Measurements from ENCODE around the gene MEF2D.

MEF2D gene

DNA sequence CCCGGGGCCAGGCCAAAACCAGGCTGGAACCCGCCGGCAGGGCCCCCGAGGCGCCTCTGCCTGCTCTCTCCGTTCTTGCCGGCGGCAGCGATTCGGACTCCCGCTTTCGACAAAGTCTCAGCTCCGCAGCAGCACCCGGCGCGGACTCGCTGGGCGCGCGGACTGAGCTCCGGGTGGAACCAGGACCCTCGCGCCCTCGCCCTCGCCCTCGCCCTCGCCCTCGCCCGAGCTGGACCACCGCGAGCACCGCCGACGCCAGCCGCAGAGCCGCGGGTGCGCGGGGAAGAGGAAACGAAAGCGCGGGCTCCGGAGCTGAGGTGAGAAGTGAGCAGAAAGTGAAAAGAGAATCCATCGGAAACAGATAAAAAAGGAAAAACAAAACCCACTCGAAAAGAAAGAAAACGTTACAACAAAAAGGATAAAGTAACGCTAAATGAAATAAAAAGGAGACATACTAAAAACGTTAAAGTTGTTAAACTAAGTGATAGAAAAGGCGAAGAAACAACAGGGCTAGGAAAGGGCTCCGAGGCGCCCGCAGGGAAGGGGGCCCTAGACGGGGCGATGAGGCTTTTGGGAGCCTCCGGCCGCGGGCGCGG is 64.9 kb downstream of the MEF2D start:
- peaks cover 24% of the 10 kb centered on the region for H3K4me1 Mint-ChIP-seq
- no peak for DNase-seq (ENCODE audit: low spot score in 2 of 2)
- H3K36me3 Mint-ChIP-seq (ENCODE audit: insufficient read depth) = no peaks in the 10 kb centered on the region
- no peaks in the 10 kb centered on the region for H3K9me3 Mint-ChIP-seq
- ATAC-seq (replicated peaks; ENCODE audit: extremely low read depth, poor library complexity, severe bottlenecking) = peak; percentile 37
- H3K27me3 Mint-ChIP-seq = peaks cover 100% of the 10 kb centered on the region
- H3K4me3 Mint-ChIP-seq = peak overlapping the region; percentile 66
- H3K27ac Mint-ChIP-seq (ENCODE audit: low read depth) = no peak overlapping the region

DNA sequence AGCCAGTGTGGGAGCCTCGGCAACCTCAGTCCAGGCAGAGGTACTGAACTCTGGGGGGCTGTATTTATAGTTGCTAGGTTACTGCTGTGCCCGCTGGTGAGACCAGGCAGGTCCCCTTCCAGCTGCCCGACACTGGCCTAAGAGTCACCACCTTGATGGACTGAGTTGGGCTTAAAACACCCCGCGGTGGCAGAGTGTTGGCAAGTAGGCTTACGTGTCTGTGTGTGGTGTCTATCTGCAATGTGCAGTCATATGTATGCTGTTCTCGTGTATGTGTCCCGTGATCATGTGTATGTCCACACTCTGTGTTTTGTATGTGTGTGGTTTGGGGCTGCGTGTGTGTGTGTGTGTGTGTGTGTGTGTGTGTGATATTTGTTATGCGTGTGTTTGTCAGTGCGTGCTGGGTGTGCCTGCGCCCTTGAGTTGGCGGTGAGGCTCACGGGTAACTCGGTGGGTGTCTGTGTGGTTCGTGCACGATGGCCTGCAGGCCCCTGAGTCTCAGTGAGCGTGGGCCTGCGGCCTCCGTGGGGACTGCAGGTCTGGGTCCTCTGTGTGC is 65.5 kb downstream of the MEF2D start:
- H3K4me3 Mint-ChIP-seq = peak overlapping the region; percentile 66
- no peak overlapping the region for H3K27ac Mint-ChIP-seq (ENCODE audit: low read depth)
- H3K36me3 Mint-ChIP-seq (ENCODE audit: insufficient read depth) = no peaks in the 10 kb centered on the region
- H3K27me3 Mint-ChIP-seq = peaks cover 100% of the 10 kb centered on the region
- no peak for DNase-seq (ENCODE audit: low spot score in 2 of 2)
- H3K9me3 Mint-ChIP-seq = no peaks in the 10 kb centered on the region
- H3K4me1 Mint-ChIP-seq = peaks cover 24% of the 10 kb centered on the region
- peak; percentile 15 for ATAC-seq (replicated peaks; ENCODE audit: extremely low read depth, poor library complexity, severe bottlenecking)

DNA sequence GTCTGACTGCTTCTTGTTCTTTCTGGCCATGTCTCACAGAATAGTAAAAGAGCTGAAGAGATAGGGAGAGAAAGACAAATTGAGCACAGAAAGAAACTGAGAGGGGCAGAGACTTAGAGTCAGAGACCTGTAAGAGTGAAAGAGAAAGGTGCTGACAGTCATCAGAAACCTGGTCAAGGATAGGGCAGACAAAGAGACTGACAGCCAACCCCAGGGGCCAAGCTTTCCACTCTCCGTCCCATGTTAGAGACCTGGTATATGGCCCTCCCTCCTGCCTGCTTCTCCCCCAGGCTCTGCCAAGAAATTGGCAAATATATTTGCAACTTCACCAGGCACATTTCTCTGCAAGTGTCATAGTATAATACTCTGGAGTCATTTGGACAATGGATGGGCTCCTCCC is 67.0 kb downstream of the MEF2D start:
- no peak overlapping the region for H3K4me3 Mint-ChIP-seq
- no peak for DNase-seq (ENCODE audit: low spot score in 2 of 2)
- no peak for ATAC-seq (replicated peaks; ENCODE audit: extremely low read depth, poor library complexity, severe bottlenecking)
- no peak overlapping the region for H3K27ac Mint-ChIP-seq (ENCODE audit: low read depth)
- H3K9me3 Mint-ChIP-seq = no peaks in the 10 kb centered on the region
- peaks cover 29% of the 10 kb centered on the region for H3K4me1 Mint-ChIP-seq
- H3K27me3 Mint-ChIP-seq = peaks cover 100% of the 10 kb centered on the region
- H3K36me3 Mint-ChIP-seq (ENCODE audit: insufficient read depth) = peaks cover 2% of the 10 kb centered on the region

DNA sequence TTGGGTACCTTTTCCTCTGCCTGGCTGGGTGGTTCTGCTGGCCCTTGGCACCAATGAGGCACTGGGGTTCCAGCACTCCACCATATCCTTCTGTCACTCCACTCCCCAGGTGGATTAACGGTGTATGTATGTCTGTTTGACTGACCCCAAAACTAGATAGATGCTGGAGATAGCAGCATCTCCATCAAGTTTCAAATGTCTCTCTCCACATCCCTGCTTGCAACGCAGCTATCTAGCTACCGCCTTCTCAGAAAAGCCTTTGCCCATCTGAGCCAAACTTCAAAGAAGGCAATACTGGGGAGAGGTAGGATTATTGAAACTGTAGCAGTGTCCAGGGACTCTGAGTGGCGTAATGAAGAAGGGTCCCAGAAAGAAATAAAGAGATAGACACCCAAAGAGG is 67.5 kb downstream of the MEF2D start:
- H3K4me3 Mint-ChIP-seq = no peak overlapping the region
- ATAC-seq (replicated peaks; ENCODE audit: extremely low read depth, poor library complexity, severe bottlenecking) = no peak
- H3K27me3 Mint-ChIP-seq = peaks cover 100% of the 10 kb centered on the region
- H3K4me1 Mint-ChIP-seq = peaks cover 25% of the 10 kb centered on the region
- peaks cover 3% of the 10 kb centered on the region for H3K36me3 Mint-ChIP-seq (ENCODE audit: insufficient read depth)
- no peaks in the 10 kb centered on the region for H3K9me3 Mint-ChIP-seq
- DNase-seq (ENCODE audit: low spot score in 2 of 2) = no peak
- H3K27ac Mint-ChIP-seq (ENCODE audit: low read depth) = no peak overlapping the region

DNA sequence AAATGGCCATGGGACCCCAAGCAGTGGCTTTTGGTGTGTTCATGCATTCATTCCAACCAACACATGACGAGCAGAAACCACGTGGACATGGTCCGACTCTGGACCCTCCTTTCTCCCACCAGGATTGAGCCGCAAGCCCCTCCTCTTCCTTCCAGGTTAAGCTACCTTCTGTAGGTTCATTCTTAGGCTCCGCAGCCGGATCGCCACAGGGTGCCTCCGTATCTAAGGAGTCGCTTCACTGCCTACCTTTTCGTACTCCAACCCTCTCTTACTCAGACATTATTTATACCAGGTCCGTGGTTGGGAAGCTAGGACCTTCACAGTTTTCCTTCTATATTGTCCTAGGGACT is 67.9 kb downstream of the MEF2D start:
- peaks cover 3% of the 10 kb centered on the region for H3K36me3 Mint-ChIP-seq (ENCODE audit: insufficient read depth)
- H3K9me3 Mint-ChIP-seq = no peaks in the 10 kb centered on the region
- no peak for ATAC-seq (replicated peaks; ENCODE audit: extremely low read depth, poor library complexity, severe bottlenecking)
- H3K27ac Mint-ChIP-seq (ENCODE audit: low read depth) = no peak overlapping the region
- peaks cover 100% of the 10 kb centered on the region for H3K27me3 Mint-ChIP-seq
- no peak overlapping the region for H3K4me3 Mint-ChIP-seq
- DNase-seq (ENCODE audit: low spot score in 2 of 2) = no peak
- peaks cover 23% of the 10 kb centered on the region for H3K4me1 Mint-ChIP-seq

DNA sequence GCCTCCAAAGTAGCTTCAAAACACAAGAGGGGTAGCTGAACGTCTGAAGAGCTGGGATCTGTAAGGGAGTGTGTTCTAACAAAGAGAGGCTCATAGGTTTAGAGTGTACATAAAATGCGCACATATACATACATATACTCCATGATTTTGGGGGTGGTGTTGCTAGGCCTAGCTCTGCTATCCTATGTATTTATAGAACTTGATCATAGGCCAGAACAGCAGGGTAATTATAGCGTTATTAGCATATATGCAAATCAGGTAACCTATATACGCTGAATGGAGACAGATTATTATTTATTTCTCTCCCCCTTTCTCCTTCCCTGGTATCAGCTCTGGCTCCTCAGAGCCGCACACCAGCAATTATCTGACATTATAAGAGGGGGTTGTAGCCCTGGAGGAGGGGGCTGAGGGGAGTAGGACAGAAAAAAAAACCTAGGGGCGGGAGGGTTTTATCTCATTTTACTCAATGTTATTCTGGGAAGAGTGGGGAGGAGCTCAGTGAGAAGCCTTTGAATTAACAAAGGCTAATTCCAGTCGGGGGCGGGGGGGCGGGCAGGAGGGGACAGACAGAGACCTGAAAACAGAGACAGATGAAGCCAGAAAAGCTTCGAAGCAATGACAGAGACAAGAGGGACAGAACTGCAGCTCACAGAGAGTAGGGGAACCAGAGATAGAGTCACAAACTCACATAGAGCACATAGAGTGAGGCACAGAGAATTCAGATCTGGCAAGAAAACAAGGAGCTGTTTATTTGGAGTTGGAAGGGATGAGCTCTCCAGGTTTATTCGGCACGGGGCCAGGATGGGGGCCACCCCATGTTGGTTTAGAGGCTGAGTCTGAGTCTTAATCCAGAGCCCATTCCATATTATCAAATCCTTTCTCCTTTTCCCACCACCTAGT is 68.6 kb downstream of the MEF2D start:
- DNase-seq (ENCODE audit: low spot score in 2 of 2) = no peak
- Mint-ChIP-seq H3K4me3 (no peak overlapping the region), H3K4me1 (peaks cover 19% of the 10 kb centered on the region), H3K27ac (ENCODE audit: low read depth) (no peak overlapping the region), H3K36me3 (ENCODE audit: insufficient read depth) (peaks cover 3% of the 10 kb centered on the region), H3K27me3 (peaks cover 100% of the 10 kb centered on the region), H3K9me3 (no peaks in the 10 kb centered on the region)
- no peak for ATAC-seq (replicated peaks; ENCODE audit: extremely low read depth, poor library complexity, severe bottlenecking)

DNA sequence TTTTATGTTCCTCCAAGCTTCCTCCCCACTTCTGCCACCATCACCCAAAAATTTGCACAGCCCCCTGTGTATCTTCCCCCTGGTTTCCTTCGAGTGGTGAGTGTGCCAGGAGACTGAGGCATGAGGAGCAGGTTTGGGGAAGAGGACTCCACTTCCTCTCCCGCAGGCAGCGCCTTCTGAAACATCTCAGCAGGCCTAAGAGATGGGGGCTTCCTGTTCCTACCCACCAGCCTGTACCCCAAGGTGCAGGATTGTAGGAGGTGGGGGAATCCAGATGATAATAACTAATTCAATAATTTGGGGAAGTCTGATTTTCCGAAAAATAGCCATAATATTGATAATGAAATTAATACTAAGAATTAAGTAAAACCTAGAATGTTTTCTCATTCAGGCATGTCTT is 69.2 kb downstream of the MEF2D start:
- no peak overlapping the region for H3K27ac Mint-ChIP-seq (ENCODE audit: low read depth)
- no peaks in the 10 kb centered on the region for H3K9me3 Mint-ChIP-seq
- H3K36me3 Mint-ChIP-seq (ENCODE audit: insufficient read depth) = peaks cover 3% of the 10 kb centered on the region
- H3K4me1 Mint-ChIP-seq = peaks cover 19% of the 10 kb centered on the region
- no peak for ATAC-seq (replicated peaks; ENCODE audit: extremely low read depth, poor library complexity, severe bottlenecking)
- no peak overlapping the region for H3K4me3 Mint-ChIP-seq
- H3K27me3 Mint-ChIP-seq = peaks cover 100% of the 10 kb centered on the region
- no peak for DNase-seq (ENCODE audit: low spot score in 2 of 2)

DNA sequence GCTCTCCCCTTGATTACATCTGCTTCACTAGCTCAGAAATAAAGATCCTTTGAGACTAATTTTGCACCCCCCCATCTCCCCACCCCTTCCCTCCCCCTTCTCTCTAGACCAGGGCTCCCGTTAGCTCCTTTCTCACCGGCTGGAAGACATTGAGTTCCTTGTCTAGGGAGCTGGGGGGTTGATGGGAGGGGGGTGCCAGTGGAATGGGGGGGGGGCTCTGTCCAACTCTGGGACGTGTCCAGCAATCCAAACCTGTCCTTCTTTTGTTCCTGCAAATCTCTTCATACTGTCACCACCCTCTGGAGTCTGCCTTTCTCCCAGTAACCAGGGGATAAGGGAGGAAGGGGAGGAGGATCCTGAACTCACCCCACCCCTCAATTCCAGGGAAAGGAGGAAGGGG is 69.7 kb downstream of the MEF2D start:
- no peak overlapping the region for H3K27ac Mint-ChIP-seq (ENCODE audit: low read depth)
- DNase-seq (ENCODE audit: low spot score in 2 of 2) (no peak), ATAC-seq (replicated peaks; ENCODE audit: extremely low read depth, poor library complexity, severe bottlenecking) (no peak)
- H3K27me3 Mint-ChIP-seq = peaks cover 100% of the 10 kb centered on the region
- peaks cover 3% of the 10 kb centered on the region for H3K36me3 Mint-ChIP-seq (ENCODE audit: insufficient read depth)
- peaks cover 17% of the 10 kb centered on the region for H3K4me1 Mint-ChIP-seq
- H3K4me3 Mint-ChIP-seq = no peak overlapping the region
- no peaks in the 10 kb centered on the region for H3K9me3 Mint-ChIP-seq

DNA sequence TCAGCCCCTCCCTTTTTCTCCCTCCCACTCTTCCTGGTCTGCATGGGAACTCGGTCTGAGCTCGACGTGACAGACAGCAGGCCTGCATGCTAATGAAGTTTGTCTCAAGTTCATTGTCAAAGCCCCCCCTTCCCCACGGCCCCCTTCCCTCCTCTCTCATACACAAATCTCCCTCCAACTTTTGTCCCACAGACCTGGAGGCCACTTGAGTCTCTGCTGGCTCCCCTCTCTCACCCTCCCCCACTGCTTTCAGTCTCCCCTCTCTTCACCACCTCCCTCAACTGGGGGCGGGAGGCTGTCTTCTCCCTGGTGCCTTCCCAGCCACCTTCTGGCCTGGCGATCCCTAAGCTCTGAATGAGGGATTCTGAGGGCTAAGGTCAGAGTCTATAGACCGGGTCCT is 70.3 kb downstream of the MEF2D start:
- Mint-ChIP-seq H3K27ac (ENCODE audit: low read depth) (no peak overlapping the region), H3K9me3 (no peaks in the 10 kb centered on the region), H3K36me3 (ENCODE audit: insufficient read depth) (peaks cover 3% of the 10 kb centered on the region), H3K4me1 (peaks cover 11% of the 10 kb centered on the region), H3K4me3 (no peak overlapping the region), H3K27me3 (peaks cover 96% of the 10 kb centered on the region)
- DNase-seq (ENCODE audit: low spot score in 2 of 2) (no peak), ATAC-seq (replicated peaks; ENCODE audit: extremely low read depth, poor library complexity, severe bottlenecking) (no peak)

DNA sequence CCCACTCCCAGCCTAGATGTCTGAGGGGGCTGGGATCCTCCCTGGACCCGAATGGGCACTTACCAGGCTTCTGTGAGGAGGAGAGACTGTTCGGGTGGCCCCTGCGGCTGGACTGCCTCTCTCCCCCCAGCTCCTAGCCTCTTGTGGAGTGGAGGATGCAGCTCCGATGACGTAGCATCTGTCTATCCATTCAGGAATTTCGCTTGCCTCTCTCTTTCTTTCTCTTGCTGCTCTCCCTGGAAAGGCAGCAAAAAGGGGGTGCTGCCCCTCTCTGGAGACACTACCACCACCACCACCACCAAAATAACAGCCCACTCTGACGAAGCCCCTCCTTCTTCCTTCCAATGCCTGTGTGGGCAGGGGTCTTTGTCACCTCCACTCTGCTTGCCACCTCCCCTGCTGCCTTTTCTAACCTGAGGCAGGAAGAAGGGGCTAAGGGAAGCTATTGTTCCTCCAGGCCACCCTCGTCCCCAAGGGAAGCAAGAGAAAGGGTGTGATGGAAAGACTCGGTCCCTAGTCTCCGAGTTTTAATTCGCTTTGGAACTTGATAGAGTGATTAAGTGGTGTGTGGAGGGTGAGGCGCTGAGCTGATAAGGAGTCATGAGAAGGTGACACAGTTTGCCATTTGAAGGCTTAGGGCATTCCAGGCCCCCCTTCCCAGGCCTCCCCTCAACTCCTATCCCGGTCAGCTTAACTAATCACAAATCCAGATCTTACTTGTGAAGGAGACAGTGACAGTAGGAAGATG is 71.1 kb downstream of the MEF2D start:
- H3K4me1 Mint-ChIP-seq = peaks cover 6% of the 10 kb centered on the region
- peaks cover 95% of the 10 kb centered on the region for H3K27me3 Mint-ChIP-seq
- H3K9me3 Mint-ChIP-seq = no peaks in the 10 kb centered on the region
- H3K36me3 Mint-ChIP-seq (ENCODE audit: insufficient read depth) = peaks cover 3% of the 10 kb centered on the region
- H3K27ac Mint-ChIP-seq (ENCODE audit: low read depth) = no peak overlapping the region
- no peak for DNase-seq (ENCODE audit: low spot score in 2 of 2)
- no peak overlapping the region for H3K4me3 Mint-ChIP-seq
- no peak for ATAC-seq (replicated peaks; ENCODE audit: extremely low read depth, poor library complexity, severe bottlenecking)

DNA sequence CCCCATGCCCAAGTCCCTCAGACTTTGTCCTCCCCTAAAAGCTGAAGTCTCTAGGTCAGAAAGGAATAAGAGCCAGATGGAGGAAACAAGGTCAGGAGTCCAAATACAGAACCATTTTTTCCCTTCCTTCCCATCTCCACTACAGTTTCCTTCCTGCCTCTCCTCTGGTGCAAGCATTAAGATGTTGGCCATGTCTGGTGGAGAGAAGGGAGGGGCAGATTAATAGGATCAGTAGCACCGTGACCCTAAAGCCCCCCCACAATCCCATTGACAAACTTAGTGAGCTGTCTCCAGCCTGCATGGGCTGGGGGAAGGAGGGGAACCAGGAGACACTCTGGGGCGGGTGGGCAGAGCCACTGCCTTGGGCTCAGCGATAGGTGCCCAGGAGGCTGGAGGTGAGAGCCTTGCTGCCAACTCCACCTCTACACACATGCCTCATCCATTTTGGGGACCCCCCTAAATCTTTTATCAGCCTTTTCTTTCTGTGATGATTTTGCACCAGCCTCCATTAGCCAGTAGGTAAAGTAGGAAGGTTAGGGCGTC is 71.8 kb downstream of the MEF2D start:
- ATAC-seq (replicated peaks; ENCODE audit: extremely low read depth, poor library complexity, severe bottlenecking) (no peak), DNase-seq (ENCODE audit: low spot score in 2 of 2) (no peak)
- no peak overlapping the region for H3K27ac Mint-ChIP-seq (ENCODE audit: low read depth)
- H3K4me3 Mint-ChIP-seq = no peak overlapping the region
- peaks cover 6% of the 10 kb centered on the region for H3K4me1 Mint-ChIP-seq
- H3K27me3 Mint-ChIP-seq = peaks cover 95% of the 10 kb centered on the region
- peaks cover 3% of the 10 kb centered on the region for H3K36me3 Mint-ChIP-seq (ENCODE audit: insufficient read depth)
- no peaks in the 10 kb centered on the region for H3K9me3 Mint-ChIP-seq

DNA sequence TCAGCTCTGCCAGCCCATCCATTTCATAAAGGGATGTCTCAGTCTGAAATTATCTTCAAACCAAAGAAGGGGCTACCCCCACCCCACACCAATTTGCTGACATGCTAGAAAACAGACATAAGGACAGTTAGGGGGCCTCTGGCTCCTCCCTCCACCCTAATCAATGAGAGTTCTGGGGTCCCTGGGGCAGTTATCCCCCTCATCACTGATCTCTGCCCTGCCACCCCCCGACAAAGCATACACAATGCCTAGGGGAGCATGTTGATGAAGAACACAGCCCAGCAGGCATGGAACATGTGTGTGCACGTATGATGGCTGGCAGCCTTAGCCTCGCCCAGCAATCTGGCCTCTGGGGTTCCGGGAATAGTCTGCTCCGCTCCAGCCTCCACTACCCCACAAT is 72.6 kb downstream of the MEF2D start:
- no peak for ATAC-seq (replicated peaks; ENCODE audit: extremely low read depth, poor library complexity, severe bottlenecking)

More for the DNA sequence above, 72.6 kb downstream of the MEF2D start:
- no peak overlapping the region for H3K27ac Mint-ChIP-seq (ENCODE audit: low read depth)
- H3K36me3 Mint-ChIP-seq (ENCODE audit: insufficient read depth) = peaks cover 3% of the 10 kb centered on the region
- H3K4me3 Mint-ChIP-seq = no peak overlapping the region
- H3K9me3 Mint-ChIP-seq = no peaks in the 10 kb centered on the region
- peaks cover 95% of the 10 kb centered on the region for H3K27me3 Mint-ChIP-seq
- H3K4me1 Mint-ChIP-seq = peaks cover 6% of the 10 kb centered on the region
- no peak for DNase-seq (ENCODE audit: low spot score in 2 of 2)

Measured in central memory CD8-positive, alpha-beta T cell (primary cell).